ENCODE measurements around the gene ANKRD44. TPM values are rescaled to one million over a fixed set of nuclear protein-coding genes. Genes with fewer than 3 reads are reported as not detected.

Gene ANKRD44
- total RNA-seq, 4 donors from 2014 or later, result 1.8 to 6.3 (median 3.0) TPM

DNA sequence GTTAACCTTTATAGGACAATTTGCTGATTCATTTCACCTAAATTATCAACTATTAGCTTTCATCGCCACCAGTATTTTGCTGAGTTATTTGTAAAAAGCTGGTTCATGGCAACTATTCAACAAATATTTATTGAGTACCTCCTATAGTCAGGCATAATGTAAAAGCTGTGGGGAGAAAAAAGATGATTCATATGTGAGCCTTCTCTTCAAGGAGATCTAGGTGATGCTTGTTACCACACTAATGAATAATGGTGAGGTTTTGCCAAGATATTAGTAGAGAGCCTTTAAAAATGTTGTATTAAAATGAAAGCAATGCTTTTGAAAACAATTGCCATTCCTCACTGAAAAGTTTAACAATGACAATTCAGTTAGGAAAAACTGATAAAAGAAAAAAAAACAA, 187.8 kb downstream of the ANKRD44 start:
- no peaks in the 10 kb centered on the region for H3K4me1 ChIP-seq
- DNase-seq (no peak), ATAC-seq (no peak)
- in situ Hi-C loops (cut with MboI; ENCODE audit: low sequenced_read_pairs in 4 of 4), result no loop called here
- H3K27ac ChIP-seq, result no peak overlapping the region
- H3K9me3 ChIP-seq, result no peaks in the 10 kb centered on the region
- TF ChIP-seq POLR2A (IDR thresholded peaks at IDR 0.05), result no peak
- no peak for TF ChIP-seq CTCF (IDR thresholded peaks at IDR 0.05 in 4 of 5, conservative IDR thresholded peaks at IDR 0.05 in 1 of 5)
- intact Hi-C loops (cut with DNase I; ENCODE audit: low total_unique reads), result no loop called here
- H3K36me3 ChIP-seq, result no peaks in the 10 kb centered on the region
- no peak overlapping the region for H3K4me3 ChIP-seq
- no peaks in the 10 kb centered on the region for H3K27me3 ChIP-seq

GRCh38 chr2:197121756-197122385, 188.7 kb downstream of the ANKRD44 start:
- no peaks in the 10 kb centered on the region for H3K4me1 ChIP-seq
- no peaks in the 10 kb centered on the region for H3K9me3 ChIP-seq
- H3K27me3 ChIP-seq, result no peaks in the 10 kb centered on the region
- TF ChIP-seq CTCF (IDR thresholded peaks at IDR 0.05 in 4 of 5, conservative IDR thresholded peaks at IDR 0.05 in 1 of 5) (no peak), POLR2A (IDR thresholded peaks at IDR 0.05) (no peak)
- DNase-seq, result no peak
- in situ Hi-C loops (cut with MboI; ENCODE audit: low sequenced_read_pairs in 4 of 4) (no loop called here), intact Hi-C loops (cut with DNase I; ENCODE audit: low total_unique reads) (no loop called here)
- no peak overlapping the region for H3K4me3 ChIP-seq
- no peak for ATAC-seq
- H3K27ac ChIP-seq, result no peak overlapping the region
- no peaks in the 10 kb centered on the region for H3K36me3 ChIP-seq

GRCh38 chr2:197121255-197121654, 189.3 kb downstream of the ANKRD44 start:
- intact Hi-C loops (cut with DNase I; ENCODE audit: low total_unique reads), result no loop called here
- Histone ChIP-seq H3K27me3 (no peaks in the 10 kb centered on the region), H3K36me3 (no peaks in the 10 kb centered on the region), H3K4me3 (no peak overlapping the region), H3K9me3 (no peaks in the 10 kb centered on the region), H3K4me1 (no peaks in the 10 kb centered on the region), H3K27ac (no peak overlapping the region)
- in situ Hi-C loops (cut with MboI; ENCODE audit: low sequenced_read_pairs in 4 of 4), result no loop called here
- no peak for ATAC-seq
- no peak for TF ChIP-seq CTCF (IDR thresholded peaks at IDR 0.05 in 4 of 5, conservative IDR thresholded peaks at IDR 0.05 in 1 of 5)
- TF ChIP-seq POLR2A (IDR thresholded peaks at IDR 0.05), result no peak
- DNase-seq, result no peak

DNA sequence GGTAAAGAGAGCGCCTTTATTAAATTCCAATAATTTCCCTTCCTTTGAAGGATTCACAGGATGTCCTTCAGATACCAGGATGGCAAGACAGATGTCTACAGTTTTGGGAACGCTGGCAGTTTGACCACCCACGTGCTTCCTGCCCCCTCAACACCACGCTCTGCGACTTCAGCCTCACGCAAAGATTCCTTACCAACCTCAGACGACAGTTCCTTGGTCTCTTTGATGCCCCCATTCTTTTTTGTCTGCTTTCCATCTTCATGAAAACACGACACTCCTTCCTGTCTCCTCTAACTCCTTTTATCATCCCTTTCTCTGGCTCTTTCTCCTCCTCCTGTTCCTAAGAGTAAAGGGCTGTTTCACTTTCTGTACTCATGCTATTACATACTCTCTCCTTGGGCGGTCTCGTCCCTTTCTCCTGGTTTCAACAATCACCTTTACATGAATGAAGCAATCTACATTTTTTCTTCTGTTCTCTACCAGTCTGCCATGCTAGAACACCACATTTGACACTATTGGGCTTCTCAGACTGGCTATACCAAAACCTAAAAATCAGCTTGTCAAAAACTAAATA, 194.2 kb downstream of the ANKRD44 start:
- intact Hi-C loops (cut with DNase I; ENCODE audit: low total_unique reads) (no loop called here), in situ Hi-C loops (cut with MboI; ENCODE audit: low sequenced_read_pairs in 4 of 4) (loop anchor here (10.0 kb wide), 4 partner anchors 58 to 268 kb away; partner anchors contain the start of gene ANKRD44 (in 2 of the 4))
- Histone ChIP-seq H3K4me3 (no peak overlapping the region), H3K4me1 (no peaks in the 10 kb centered on the region), H3K9me3 (no peaks in the 10 kb centered on the region), H3K36me3 (no peaks in the 10 kb centered on the region), H3K27me3 (no peaks in the 10 kb centered on the region), H3K27ac (no peak overlapping the region)
- TF ChIP-seq CTCF (IDR thresholded peaks at IDR 0.05 in 4 of 5, conservative IDR thresholded peaks at IDR 0.05 in 1 of 5) (no peak), POLR2A (IDR thresholded peaks at IDR 0.05) (no peak)
- no peak for ATAC-seq
- no peak for DNase-seq

All from gastrocnemius medialis (tissue), 4 donors.